IMR-90 (cell line): ENCODE results near the gene YKT6. TPM values are rescaled to one million over a fixed set of nuclear protein-coding genes. Genes with fewer than 3 reads are reported as not detected.

Source experiments
- ATAC-seq: fragments of 200-7000 bp; cut with Tn5 transposase; 2 replicates; pipeline ENCODE4 v1.9.1; 2020; ENCODE audit warnings: low read depth, mild to moderate bottlenecking, moderate library complexity
- BruUV-seq: library from RNA; stranded (reverse); fragments of 400-500 nt; replicated peaks from 2 replicates; lab custom pipeline; 2021; lab: Mats Ljungman, UMichigan
- CTCF ChIA-PET: fragments of 300-600 bp; formaldehyde crosslinking; extraction: SDS; loops from one replicate; lab custom pipeline; 2021; ENCODE audit warnings: antibody characterized with exemption; lab: Yijun Ruan, JAX
- POLR2A ChIA-PET: fragments of 300-600 bp; sonication (Branson Sonifier 250); formaldehyde crosslinking; loops from one replicate; lab custom pipeline; 2022; ENCODE audit warnings: antibody characterized with exemption; ENCODE audit not compliant: unreplicated experiment; lab: Charles Lee
- DNase-seq: peaks from one replicate; pipeline ENCODE4 v3.0.0; 2013
- H2AFZ ChIP-seq: replicated peaks from 2 replicates; pipeline ENCODE3; 2013; ENCODE audit warnings: low read length, mild to moderate bottlenecking; ENCODE audit not compliant: poor library complexity
- H2AK5ac ChIP-seq: 2 replicates; pipeline ENCODE4 v1.6.1; 2013; ENCODE audit warnings: low read depth, low read length, inconsistent platforms
- H2AK9ac ChIP-seq: replicated peaks from 2 replicates; pipeline ENCODE3; 2013; ENCODE audit warnings: mild to moderate bottlenecking, low read depth, low read length, moderate library complexity; ENCODE audit not compliant: poor library complexity
- H2BK120ac ChIP-seq: 2 replicates; pipeline ENCODE4 v1.6.1; 2013; ENCODE audit warnings: low read depth, low read length, inconsistent platforms
- H2BK15ac ChIP-seq: 3 replicates; pipeline ENCODE4 v1.6.1; 2013; ENCODE audit warnings: low read depth, low read length, inconsistent platforms
- H2BK20ac ChIP-seq: 2 replicates; pipeline ENCODE4 v1.6.1; 2013; ENCODE audit warnings: low read depth, mild to moderate bottlenecking, inconsistent platforms, low read length, moderate library complexity
- H2BK5ac ChIP-seq: 2 replicates; pipeline ENCODE4 v1.6.1; 2013; ENCODE audit warnings: mild to moderate bottlenecking, low read depth, low read length, inconsistent platforms; ENCODE audit not compliant: poor library complexity, severe bottlenecking
- H3K14ac ChIP-seq: replicated peaks from 2 replicates; pipeline ENCODE4 v1.6.1; 2013; ENCODE audit warnings: low read depth, low read length, inconsistent platforms
- H3K18ac ChIP-seq: 2 replicates; pipeline ENCODE4 v1.6.1; 2013; ENCODE audit warnings: low read depth, low read length, control low read depth
- H3K23ac ChIP-seq: 2 replicates; pipeline ENCODE4 v1.6.1; 2013; ENCODE audit warnings: low read depth, low read length, inconsistent platforms
- H3K27ac ChIP-seq: 2 replicates; pipeline ENCODE4 v1.5.1; 2013; ENCODE audit warnings: mild to moderate bottlenecking, control low read depth, low read length; ENCODE audit not compliant: insufficient read depth
- H3K27me3 ChIP-seq: 2 replicates; pipeline ENCODE4 v1.6.1; 2013; ENCODE audit warnings: low read length; ENCODE audit not compliant: control insufficient read depth, insufficient read depth
- H3K36me3 ChIP-seq: 2 replicates; pipeline ENCODE4 v1.6.1; 2013; ENCODE audit warnings: low read length, mixed read lengths; ENCODE audit not compliant: control insufficient read depth, insufficient read depth
- H3K4ac ChIP-seq: 2 replicates; pipeline ENCODE4 v1.6.1; 2013; ENCODE audit warnings: low read depth, low read length, inconsistent platforms
- H3K4me1 ChIP-seq: 2 replicates; pipeline ENCODE4 v1.6.1; 2013; ENCODE audit warnings: low read length, mixed read lengths; ENCODE audit not compliant: control insufficient read depth, insufficient read depth
- H3K4me2 ChIP-seq: 2 replicates; pipeline ENCODE4 v1.6.1; 2013; ENCODE audit warnings: low read depth, mild to moderate bottlenecking, control low read depth, low read length, moderate library complexity
- H3K4me3 ChIP-seq: 2 replicates; pipeline ENCODE4 v1.5.1; 2013; ENCODE audit warnings: low read depth, mild to moderate bottlenecking, control low read depth, low read length, moderate library complexity; ENCODE audit not compliant: insufficient read depth
- H3K56ac ChIP-seq: 2 replicates; pipeline ENCODE4 v1.6.1; 2013; ENCODE audit warnings: low read length, inconsistent platforms; ENCODE audit not compliant: insufficient read depth; ENCODE audit errors: extremely low read depth
- H3K79me1 ChIP-seq, 2 experiments: 2 replicates each; pipeline ENCODE4 v1.6.1; 2013; ENCODE audit warnings: low read length in 2 of 2, inconsistent platforms in 1 of 2, low read depth in 1 of 2
- H3K9ac ChIP-seq: 2 replicates; pipeline ENCODE4 v1.6.1; 2013; ENCODE audit warnings: low read depth, low read length, control low read depth
- H3K9me1 ChIP-seq: 2 replicates; pipeline ENCODE4 v1.6.1; 2013; ENCODE audit warnings: low read length, inconsistent platforms; ENCODE audit not compliant: insufficient read depth
- H3K9me3 ChIP-seq: 2 replicates; pipeline ENCODE4 v1.6.1; 2013; ENCODE audit warnings: low read length; ENCODE audit not compliant: control insufficient read depth, insufficient read depth
- H4K20me1 ChIP-seq: 2 replicates; pipeline ENCODE4 v1.6.1; 2013; ENCODE audit warnings: low read length, inconsistent platforms; ENCODE audit not compliant: insufficient read depth
- H4K5ac ChIP-seq: 2 replicates; pipeline ENCODE4 v1.6.1; 2013; ENCODE audit warnings: mild to moderate bottlenecking, low read depth, low read length, control low read depth
- H4K8ac ChIP-seq, 2 experiments: 2 replicates each; pipeline ENCODE4 v1.6.1; 2013; ENCODE audit warnings: low read depth in 2 of 2, low read length in 2 of 2, control low read depth in 1 of 2, inconsistent platforms in 1 of 2
- H4K91ac ChIP-seq: 2 replicates; pipeline ENCODE4 v1.6.1; 2013; ENCODE audit warnings: low read depth, low read length, inconsistent platforms; ENCODE audit not compliant: insufficient read depth
- CEBPB ChIP-seq: IDR thresholded peaks from 2 replicates; pipeline ENCODE4 v1.6.1; 2012; ENCODE audit warnings: low read depth, low read length, improper control_type of control experiment
- CHD1 ChIP-seq: IDR thresholded peaks from 2 replicates; pipeline ENCODE4 v1.6.1; 2012; ENCODE audit warnings: low read depth, low read length, improper control_type of control experiment
- FOS ChIP-seq: fragments of 150-350 bp; IDR thresholded peaks from 2 replicates; pipeline ENCODE4 v1.6.1; 2016; ENCODE audit warnings: low read depth, low read length
- MAFK ChIP-seq: IDR thresholded peaks from 2 replicates; pipeline ENCODE4 v1.6.1; 2012; ENCODE audit warnings: low read depth, low read length, improper control_type of control experiment
- MAZ ChIP-seq: IDR thresholded peaks from 2 replicates; pipeline ENCODE4 v1.6.1; 2012; ENCODE audit warnings: low read depth, mild to moderate bottlenecking, low read length, improper control_type of control experiment, moderate library complexity, borderline replicate concordance
- MXI1 ChIP-seq: IDR thresholded peaks from 2 replicates; pipeline ENCODE4 v1.6.1; 2012; ENCODE audit warnings: low read depth, mild to moderate bottlenecking, low read length, moderate library complexity, borderline replicate concordance
- NFE2L2 ChIP-seq: fragments of 150-350 bp; IDR thresholded peaks from 2 replicates; pipeline ENCODE4 v1.6.1; 2016; ENCODE audit warnings: low read depth, mild to moderate bottlenecking, low read length
- POLR2A ChIP-seq: IDR thresholded peaks from 2 replicates; pipeline ENCODE4 v1.6.1; 2012; ENCODE audit warnings: mild to moderate bottlenecking, low read depth, low read length
- RAD21 ChIP-seq: IDR thresholded peaks from 2 replicates; pipeline ENCODE4 v1.6.1; 2012; ENCODE audit warnings: low read length, improper control_type of control experiment
- RCOR1 ChIP-seq: IDR thresholded peaks from 2 replicates; pipeline ENCODE4 v1.6.1; 2012; ENCODE audit warnings: mild to moderate bottlenecking, low read length, improper control_type of control experiment; ENCODE audit not compliant: insufficient replicate concordance
- RFX5 ChIP-seq: IDR thresholded peaks from 2 replicates; pipeline ENCODE4 v1.8.0; 2012; ENCODE audit warnings: low read depth, mild to moderate bottlenecking, low read length, moderate library complexity
- SMC3 ChIP-seq: fragments of 150-350 bp; IDR thresholded peaks from 2 replicates; pipeline ENCODE4 v1.6.1; 2016; ENCODE audit warnings: low read depth, mild to moderate bottlenecking, antibody characterized with exemption, low read length, moderate library complexity
- WGBS, 2 experiments: methylation state at CpG; one replicate each; pipeline versions ENCODE4 v1.1.5 to v1.1.7; 2013; ENCODE audit warnings: missing lambda C conversion rate in 2 of 2; ENCODE audit not compliant: insufficient read length in 1 of 2; ENCODE audit errors: extremely low coverage in 2 of 2; 5-methylcytosine and 5-hydroxymethylcytosine counted together
- dilution Hi-C: fragments of 300-500 bp; cut with HindIII; formaldehyde crosslinking; loops from one replicate; pipeline ENCODE4 v1.14.3; 2018; ENCODE audit warnings: low sequenced_read_pairs; ENCODE audit not compliant: unreplicated experiment
- in situ Hi-C: fragments of 300-500 bp; cut with MboI; formaldehyde crosslinking; loops from 3 replicates; pipeline ENCODE4 v1.14.3; 2019; ENCODE audit warnings: low sequenced_read_pairs, inconsistent platforms, mixed read lengths
- intact Hi-C: fragments of 100-400 bp; cut with micrococcal nuclease; formaldehyde crosslinking; loops from 2 replicates; pipeline ENCODE4 v1.10.0; 2022
- polyA plus RNA-seq, 3 experiments: library from polyadenylated mRNA; depleted of rRNA; stranded (reverse); fragments of >200 nt; gene quantifications; 2 replicates each; pipeline ENCODE4 v1.2.3, GENCODE V29; 2012; ENCODE audit warnings: low replicate concordance in 1 of 3
- total RNA-seq: library from RNA; depleted of rRNA; stranded (reverse); fragments of >200 nt; gene quantifications from 2 replicates; pipeline ENCODE4 v1.2.3, GENCODE V29; 2012
- TF ChIP-seq, protein P1 (sequence below): fragments of 150-350 bp; IDR thresholded peaks from 2 replicates; pipeline ENCODE4 v1.6.1; 2016; ENCODE audit warnings: low read depth, mild to moderate bottlenecking, low read length, moderate library complexity, borderline replicate concordance
- TF ChIP-seq, protein P2 (sequence below): fragments of 150-350 bp; IDR thresholded peaks from 2 replicates; pipeline ENCODE4 v1.6.1; 2017; ENCODE audit warnings: mild to moderate bottlenecking, antibody characterized with exemption, low read length, low read depth
- TF ChIP-seq, protein P3 (sequence below): conservative IDR thresholded peaks from 2 replicates; pipeline ENCODE4 v1.5.1; 2012; ENCODE audit warnings: mild to moderate bottlenecking, low read depth, low read length, improper control_type of control experiment

Gene YKT6
- total and polyA plus RNA-seq, 2 of the 4 experiments (the other 2 are of a cell fraction) = 115 to 120 TPM

DNA sequence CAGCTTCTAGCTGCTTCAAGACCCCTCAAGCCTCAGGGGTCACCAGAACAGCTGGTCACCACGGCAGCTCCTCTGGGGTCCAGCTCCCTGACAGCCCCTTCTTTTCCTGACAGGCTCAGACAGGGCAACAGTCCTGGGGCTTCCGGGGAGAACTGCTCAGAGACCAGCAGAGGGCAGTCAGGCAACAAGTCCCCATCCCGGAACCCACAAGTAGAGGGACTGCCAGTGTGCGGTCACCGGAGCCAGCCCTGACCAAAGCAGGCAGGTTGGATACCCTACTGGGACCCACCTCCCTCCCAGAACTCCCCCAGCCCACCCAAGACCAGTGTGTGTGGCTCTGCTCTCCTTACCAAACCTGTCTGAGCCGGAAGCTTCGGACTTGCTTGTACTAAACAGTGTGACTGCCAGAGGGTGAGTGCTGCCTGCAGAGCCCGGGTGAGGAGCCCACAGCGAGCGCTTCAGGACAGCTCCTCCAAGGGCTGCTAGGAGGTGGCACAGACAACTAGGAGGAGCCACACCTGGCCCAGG is 40.3 kb downstream of the YKT6 start (continued):
- no peak for TF ChIP-seq RCOR1

DNA sequence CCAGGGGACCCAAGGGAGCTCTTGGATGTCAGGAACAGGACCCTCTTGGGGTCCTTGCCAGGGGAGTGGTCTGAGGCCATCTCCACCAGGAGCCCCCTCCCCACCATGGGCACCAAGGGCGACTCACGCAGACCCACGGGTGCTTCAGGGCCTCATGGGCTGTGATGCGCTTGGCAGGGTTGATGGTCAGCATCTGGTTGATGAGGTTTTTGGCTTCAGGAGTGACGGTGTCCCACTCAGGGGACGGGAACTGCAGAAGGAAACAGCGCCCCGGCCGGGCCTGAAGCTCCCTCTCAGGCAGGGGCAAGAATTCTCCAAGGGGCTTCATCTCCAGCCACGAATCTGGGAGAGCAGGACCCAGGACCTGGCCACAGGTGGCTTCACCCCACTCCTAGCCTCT is 41.3 kb downstream of the YKT6 start:
- 80% methylated on average over 2 of the region's 10 CpGs; no CpG with 5 or more reads in 1 of the 2 experiments for WGBS, 2 experiments
- Histone ChIP-seq H3K4me2 (no peak overlapping the region), H3K27me3 (peaks cover 11% of the 10 kb centered on the region), H4K8ac (no peak overlapping the region), H3K23ac (no peak overlapping the region), H2AK5ac (no peak overlapping the region), H3K36me3 (no peaks in the 10 kb centered on the region), H3K56ac (no peak overlapping the region), H3K27ac (no peak overlapping the region), H2AFZ (no peak overlapping the region), H3K9me3 (no peaks in the 10 kb centered on the region), H3K9me1 (peaks cover 5% of the 10 kb centered on the region), H2AK9ac (no peak overlapping the region), H4K20me1 (no peaks in the 10 kb centered on the region), H3K4ac (no peak overlapping the region), H2BK5ac (no peak overlapping the region), H4K91ac (no peak overlapping the region), H3K4me1 (no peaks in the 10 kb centered on the region), H3K9ac (no peak overlapping the region), H3K18ac (no peak overlapping the region), H2BK20ac (no peak overlapping the region), H2BK120ac (no peak overlapping the region), H4K5ac (no peak overlapping the region), H3K4me3 (no peak overlapping the region), H3K14ac (no peak overlapping the region), H2BK15ac (no peak overlapping the region), H3K79me1 (no peaks in the 10 kb centered on the region)
- no TSS peak for BruUV-seq
- dilution Hi-C loops = no loop called here
- no peak for ATAC-seq
- intact Hi-C loops = no loop called here
- in situ Hi-C loops = loop anchor here (5.0 to 10.0 kb wide), 2 partner anchors 235 to 323 kb away; no protein-coding TSS in a partner anchor
- no peak for DNase-seq
- CTCF ChIA-PET = no interaction called here
- POLR2A ChIA-PET = interaction anchor here (0.5 kb wide), 1 partner anchor 48 kb away, joined by 3 read pairs; no protein-coding TSS in a partner anchor
- no peak for TF ChIP-seq CHD1
- TF ChIP-seq MAFK = no peak
- TF ChIP-seq RAD21 = no peak
- no peak for TF ChIP-seq NFE2L2
- TF ChIP-seq, protein P1, sequence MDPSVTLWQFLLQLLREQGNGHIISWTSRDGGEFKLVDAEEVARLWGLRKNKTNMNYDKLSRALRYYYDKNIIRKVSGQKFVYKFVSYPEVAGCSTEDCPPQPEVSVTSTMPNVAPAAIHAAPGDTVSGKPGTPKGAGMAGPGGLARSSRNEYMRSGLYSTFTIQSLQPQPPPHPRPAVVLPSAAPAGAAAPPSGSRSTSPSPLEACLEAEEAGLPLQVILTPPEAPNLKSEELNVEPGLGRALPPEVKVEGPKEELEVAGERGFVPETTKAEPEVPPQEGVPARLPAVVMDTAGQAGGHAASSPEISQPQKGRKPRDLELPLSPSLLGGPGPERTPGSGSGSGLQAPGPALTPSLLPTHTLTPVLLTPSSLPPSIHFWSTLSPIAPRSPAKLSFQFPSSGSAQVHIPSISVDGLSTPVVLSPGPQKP = no peak
- TF ChIP-seq RFX5 = no peak
- no peak for TF ChIP-seq MXI1
- TF ChIP-seq, protein P2, sequence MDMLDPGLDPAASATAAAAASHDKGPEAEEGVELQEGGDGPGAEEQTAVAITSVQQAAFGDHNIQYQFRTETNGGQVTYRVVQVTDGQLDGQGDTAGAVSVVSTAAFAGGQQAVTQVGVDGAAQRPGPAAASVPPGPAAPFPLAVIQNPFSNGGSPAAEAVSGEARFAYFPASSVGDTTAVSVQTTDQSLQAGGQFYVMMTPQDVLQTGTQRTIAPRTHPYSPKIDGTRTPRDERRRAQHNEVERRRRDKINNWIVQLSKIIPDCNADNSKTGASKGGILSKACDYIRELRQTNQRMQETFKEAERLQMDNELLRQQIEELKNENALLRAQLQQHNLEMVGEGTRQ = no peak
- TF ChIP-seq FOS = no peak
- no peak for TF ChIP-seq SMC3
- no peak for TF ChIP-seq MAZ
- TF ChIP-seq POLR2A = no peak
- TF ChIP-seq CEBPB = no peak
- TF ChIP-seq, protein P3, sequence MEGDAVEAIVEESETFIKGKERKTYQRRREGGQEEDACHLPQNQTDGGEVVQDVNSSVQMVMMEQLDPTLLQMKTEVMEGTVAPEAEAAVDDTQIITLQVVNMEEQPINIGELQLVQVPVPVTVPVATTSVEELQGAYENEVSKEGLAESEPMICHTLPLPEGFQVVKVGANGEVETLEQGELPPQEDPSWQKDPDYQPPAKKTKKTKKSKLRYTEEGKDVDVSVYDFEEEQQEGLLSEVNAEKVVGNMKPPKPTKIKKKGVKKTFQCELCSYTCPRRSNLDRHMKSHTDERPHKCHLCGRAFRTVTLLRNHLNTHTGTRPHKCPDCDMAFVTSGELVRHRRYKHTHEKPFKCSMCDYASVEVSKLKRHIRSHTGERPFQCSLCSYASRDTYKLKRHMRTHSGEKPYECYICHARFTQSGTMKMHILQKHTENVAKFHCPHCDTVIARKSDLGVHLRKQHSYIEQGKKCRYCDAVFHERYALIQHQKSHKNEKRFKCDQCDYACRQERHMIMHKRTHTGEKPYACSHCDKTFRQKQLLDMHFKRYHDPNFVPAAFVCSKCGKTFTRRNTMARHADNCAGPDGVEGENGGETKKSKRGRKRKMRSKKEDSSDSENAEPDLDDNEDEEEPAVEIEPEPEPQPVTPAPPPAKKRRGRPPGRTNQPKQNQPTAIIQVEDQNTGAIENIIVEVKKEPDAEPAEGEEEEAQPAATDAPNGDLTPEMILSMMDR = no peak
